Stimulated activated CD4-positive, alpha-beta T cell treated with anti-CD3 and anti-CD28 coated beads, Interleukin-2, amount 100 ng/mL, for 24 hours (primary cell): ENCODE measurements around the gene MED20.
"Not testable (repeated sequence)": the region's sequence is repeated elsewhere in the genome, so short reads cannot be mapped to it uniquely, and the experiment has no call there.

Experiments
- DNase-seq, 2 donors: peaks; one replicate each; pipeline ENCODE4 v3.0.0-alpha.2; 2020

Gene MED20, protein sequence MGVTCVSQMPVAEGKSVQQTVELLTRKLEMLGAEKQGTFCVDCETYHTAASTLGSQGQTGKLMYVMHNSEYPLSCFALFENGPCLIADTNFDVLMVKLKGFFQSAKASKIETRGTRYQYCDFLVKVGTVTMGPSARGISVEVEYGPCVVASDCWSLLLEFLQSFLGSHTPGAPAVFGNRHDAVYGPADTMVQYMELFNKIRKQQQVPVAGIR

DNA sequence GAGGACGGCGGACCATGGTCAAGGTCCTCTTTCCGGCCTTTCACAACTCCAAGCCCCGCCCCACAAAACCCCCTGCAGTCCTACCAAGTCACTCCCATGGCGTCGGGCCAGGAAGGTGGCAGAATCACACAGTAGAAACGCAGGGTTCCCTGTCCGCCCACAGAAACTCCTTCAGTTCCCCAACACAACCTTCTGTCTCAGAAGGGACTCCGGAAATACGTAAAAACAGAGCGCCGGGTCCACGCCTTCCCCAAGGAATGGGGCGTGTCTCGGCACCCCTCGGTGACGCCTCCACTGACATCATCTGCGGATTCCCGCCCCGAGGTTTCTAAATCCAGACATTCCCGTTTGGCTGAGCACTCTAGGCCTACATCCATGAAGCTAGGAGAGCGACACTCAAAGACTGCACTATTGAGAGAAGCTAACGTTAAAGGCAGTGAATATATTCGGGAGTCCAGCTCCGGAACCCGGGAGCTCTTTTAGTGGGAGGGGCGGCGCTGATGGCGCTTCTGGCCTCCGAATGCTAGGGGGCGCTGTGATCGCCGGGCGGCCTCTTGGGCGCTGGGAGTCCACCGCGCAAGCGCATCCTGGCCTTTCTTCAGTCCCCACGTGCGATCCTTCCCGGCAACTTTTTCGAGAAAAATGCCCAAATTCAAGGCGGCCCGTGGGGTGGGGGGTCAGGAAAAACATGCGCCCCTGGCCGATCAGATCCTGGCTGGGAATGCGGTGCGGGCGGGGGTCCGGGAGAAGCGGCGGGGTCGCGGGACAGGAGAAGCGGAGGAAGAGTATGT, at the start of gene MED20, which contains the start of gene BYSL:
Gene MED20 (minus strand): TSS at position 219 of the 791 bp plus-strand sequence. CDS start 121 bp downstream, at position 98.
Gene BYSL (plus strand): TSS at position 579 of the 791 bp plus-strand sequence. CDS start 64 bp downstream, at position 643.
- DNase-seq, result peak; percentile 96 to 97

DNA sequence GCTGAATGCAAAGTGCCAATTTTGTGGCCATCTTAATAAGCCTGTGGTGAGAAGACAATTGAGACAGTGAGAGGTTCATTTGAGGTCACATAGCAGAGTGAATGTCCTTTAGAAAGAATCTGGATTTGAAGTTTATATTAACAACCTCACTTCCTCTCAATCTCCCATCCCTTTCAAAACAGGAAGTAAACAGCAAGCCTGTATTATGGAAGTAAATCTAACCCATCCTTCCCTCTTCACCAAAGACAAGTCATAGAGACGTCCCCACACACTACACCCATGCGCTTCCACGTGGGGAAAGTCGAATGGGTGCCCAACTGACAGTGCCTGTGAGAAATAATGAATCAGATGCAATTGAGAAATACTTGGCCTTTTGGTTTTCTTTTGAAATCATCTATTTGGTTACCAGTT, 49.5 kb upstream of the MED20 start:
- peak; percentile 68 to 69 for DNase-seq

DNA sequence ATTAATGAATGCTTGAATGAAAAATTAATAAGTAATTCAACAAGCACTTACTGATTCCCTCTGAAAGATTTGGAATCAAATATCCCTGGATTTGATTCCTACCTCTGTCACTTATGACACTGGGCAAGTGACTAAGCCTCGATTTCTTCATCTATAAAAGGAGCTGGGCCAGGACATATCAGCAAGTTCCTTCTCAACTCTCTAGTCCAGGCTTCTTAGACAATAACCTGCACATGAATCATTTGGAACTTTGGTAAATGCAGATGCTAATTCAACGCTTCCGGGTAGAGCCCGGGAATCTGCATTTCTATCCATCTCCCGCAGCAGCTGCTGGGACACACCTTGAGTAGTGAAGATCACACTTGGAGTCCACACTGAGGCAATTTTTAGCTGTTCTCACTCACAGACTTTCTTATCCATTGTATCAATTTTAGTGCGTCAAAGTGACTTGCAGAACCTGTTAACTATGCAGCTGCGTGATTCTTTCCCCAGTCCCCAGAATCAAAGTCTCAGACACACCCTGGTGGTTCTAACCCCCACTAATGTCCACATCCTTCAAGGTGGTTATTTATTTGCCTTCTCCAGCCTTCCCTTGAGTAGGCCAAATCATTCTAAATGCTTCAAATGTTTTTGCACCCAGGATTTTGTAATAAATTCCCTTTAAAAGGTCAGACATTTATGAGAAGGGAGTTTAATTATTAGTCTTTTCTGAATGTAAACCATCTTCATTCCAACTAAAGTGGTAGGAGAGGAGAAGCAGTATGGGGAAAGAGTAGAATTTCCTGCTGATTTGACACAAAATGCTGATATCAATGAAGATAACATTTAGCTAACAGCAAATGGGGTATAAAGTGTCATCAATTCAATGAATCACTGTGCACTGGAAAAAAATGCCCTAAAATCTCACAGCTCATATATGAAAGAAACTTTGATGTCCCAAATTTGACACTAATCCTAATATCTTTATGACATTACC, 46.7 kb upstream of the MED20 start:
- no peak for DNase-seq

DNA sequence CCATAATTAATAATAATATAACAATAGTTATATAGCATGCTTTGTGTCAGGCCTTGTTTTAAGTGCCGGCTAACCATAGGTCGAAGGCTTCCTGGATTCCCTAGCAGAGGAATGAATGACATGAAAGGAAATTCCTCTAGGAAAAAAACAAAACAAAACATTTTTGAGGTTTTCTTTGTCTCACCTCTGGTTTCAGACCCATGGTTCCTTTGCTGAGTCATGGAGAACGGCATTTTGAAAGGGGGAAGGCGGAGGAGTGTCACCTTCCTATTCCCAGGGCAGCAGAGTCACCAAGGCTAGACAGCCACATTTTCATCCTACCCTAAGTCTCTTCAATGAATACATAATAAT, 46.0 kb upstream of the MED20 start:
- no peak for DNase-seq

DNA sequence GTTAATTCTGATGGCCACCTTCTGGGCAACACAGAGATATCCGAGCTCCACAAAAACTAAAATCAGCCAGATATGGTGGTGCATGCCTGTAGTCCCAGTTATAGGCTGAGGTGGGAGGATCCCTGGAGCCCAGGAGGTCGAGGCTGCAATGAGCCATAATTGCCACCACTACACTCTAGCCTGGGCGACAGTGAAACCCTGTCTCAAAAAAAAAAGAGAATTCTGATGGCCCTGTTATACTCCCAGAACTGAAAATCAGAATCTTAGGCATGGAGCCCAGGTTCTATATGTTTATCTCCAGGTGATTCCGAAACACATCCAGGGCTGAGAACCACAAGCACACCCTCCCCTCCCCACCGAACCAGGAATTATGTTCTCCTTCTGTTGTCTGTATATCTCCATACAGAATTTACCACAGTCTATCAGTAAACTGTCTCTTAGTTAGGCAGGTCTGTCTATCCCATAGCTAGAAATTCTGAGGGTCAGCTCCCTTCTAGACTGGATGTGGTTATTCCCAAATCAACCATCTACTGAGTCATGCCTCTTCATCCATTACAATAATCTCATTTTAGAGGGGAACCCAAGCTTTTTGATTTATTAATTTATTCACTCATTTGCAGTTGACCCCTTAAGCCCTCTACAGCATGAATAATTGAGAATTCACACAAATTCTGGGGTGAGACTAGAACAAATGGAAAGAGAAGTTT, 45.4 kb upstream of the MED20 start:
- no peak for DNase-seq

DNA sequence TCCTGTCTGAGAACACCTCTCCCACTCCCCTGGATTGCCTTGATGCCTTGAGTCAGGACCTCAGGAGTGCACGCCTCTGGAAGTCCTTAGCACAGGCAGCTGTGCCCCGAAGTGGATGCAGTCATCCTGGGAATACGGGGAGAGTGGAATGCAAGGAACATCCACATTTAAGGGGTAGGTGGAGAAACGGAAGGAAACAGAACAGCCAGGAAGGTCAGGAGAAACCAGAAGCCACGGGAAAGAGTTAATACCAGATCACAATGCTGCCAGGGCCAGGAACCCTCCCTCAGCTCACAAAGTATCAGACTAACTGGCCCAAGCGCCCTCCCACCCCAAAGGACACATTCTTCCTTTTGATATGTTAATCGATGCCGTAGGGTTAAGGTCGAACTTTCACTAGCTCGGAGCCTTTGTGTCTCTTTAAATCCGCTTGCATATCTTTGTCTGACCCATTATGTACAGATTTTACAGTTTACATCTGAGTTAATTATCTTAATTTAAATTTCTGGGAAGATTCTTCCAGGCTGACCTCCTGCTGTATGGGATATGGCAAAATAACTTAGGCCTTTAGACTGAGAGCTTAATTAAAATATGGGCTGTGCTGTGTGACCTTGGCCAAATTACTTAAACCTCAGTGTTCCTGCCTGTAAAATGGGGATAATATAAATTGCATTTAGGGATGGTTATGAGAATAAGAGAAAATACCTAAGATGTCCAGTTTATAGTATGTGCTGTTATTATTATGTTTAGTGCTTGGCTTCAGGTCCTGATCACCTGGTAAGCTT, 44.7 kb upstream of the MED20 start:
- no peak for DNase-seq

DNA sequence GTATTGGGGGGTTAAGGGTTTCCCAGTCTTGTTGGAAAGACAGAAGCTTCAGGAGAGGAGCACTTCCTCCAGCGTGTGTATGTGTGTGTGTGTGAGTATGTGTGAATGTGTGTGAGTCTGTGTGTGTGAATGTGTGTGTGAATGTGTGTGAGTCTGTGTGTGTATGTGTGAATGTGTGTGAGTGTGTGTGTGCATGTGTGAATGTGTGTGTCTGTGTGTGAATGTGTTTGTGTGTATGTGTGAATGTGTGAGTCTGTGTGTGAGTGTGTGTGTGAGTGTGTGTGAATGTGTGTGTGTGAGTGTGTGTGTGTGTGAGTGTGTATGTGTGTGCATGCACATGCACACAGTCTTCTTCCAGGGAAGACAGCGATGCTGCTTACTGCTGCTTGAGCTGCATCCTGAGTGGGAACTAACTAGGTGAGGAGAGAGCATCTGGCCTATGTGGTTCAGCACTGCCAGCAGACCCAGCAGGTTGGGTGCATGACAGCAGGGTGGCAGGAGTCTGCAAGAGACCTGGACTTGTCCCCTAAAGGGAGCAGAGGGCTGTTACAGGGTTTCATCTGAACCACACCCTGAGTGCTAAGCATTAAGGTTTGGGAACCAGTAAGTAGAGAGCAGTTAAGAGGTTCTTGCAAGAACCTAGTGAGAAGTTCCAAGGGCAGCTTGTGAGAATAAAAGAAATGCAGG, 43.4 kb upstream of the MED20 start:
- no peak for DNase-seq

DNA sequence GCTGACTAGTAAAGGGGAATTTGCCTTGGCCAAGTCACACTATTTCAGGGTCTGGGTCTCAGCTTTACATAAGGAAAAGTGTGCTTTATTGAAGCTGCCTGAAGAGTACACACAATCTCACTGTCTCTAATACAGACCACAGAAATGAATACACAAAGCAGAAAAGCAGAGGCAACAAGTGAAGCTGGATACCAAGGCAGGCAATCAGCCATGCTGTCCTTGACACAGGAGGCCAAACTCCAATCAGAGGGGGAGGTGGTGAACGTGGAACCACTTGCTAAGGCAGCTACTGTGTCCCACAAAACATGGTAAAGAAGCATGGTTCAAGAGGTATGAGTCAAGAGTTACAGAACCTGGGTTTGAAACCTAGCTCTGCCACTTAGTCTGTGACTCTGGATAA, 42.4 kb upstream of the MED20 start:
- no peak for DNase-seq

DNA sequence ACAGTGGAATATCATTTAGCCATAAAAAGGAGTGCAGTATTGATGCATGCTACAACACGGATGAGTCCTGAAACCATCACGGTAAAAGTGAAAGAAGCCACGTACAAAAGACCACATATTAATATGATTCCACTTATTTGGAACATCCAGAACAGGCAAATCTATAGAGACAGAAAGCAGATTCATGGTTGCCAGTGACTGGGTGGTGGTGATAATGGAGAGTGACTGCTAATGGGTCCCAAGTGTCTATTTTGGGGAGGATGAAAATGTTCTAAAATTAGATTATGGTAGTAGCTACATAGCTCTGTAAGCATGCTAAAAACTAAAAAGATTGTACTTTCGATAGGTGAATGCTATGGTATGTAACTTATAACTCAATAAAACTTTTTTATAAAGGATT, 39.1 kb upstream of the MED20 start:
- no peak for DNase-seq

DNA sequence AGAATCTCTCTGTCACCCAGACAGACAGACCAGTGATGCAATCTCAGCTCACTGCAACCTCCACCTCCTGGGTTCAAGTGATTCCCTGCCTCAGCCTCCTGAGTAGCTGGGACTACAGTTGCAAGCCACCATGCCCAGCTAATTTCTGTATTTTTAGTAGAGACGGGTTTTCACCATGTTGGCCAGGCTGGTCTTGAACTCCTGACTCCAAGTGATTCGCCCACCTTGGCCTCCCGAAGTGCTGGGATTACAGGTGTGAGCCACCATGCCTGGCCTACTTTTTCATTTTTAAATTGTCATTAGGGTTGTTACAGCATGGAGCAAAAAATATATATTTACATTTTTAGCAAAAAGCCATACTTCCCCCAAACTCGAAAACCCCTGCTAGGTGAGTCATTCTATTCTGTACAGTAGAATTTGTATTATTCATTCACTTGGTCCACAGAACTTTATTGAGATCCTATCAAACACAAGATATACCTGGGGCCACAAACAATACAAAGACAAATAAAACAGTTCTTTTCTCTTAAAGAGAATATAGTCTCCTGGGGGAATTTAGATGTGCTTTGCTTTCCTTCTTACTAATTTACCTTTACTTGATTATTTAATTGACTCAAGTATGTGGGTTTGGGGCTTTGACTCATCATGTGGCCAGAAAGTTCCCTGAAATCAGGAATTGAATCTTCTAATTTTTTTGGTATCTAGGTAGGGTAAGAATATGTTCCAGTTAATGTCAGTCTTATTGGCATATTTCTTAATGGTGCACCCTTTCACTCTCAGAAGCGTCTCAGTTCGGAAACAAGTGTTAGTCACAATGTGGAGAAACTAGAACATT, 37.3 kb upstream of the MED20 start:
- no peak for DNase-seq

DNA sequence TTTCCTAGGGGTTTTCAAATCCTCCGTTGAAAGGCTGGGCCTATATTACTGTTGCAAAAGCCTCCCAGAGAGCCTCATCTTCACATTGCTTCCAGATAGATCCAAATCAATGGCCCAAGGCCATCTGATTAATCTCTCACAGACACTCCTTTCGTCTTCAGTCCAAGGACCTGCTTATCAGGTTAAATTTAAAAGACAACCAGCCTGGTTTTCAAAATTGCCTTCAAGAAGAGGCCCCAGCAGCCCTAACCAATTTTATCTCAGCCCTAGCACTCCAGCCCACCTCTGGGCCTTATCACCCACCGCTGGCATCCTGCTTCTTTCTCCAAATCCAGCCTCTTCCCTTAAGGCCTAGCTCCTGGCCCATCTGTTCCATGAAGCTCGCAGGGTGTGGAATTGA, 36.2 kb upstream of the MED20 start:
- no peak for DNase-seq

DNA sequence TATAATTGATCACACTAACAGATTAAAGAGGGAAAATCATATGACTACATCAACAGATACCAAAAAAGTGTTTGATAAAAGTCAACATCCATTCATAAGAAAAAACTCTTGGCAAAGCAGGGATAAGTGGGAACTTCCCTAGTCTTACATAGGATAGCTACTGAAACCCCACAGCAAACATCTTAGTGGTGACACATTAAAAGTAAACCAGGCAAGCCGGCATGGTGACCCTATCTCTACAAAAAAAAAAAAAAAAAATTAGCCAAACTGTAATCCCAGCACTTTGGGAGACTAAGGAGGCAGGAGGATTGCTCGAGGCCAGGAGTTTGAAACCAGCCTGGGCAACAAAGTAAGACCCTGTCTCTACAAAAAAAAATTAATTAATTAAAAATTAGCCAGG, 34.5 kb upstream of the MED20 start:
- no peak for DNase-seq

DNA sequence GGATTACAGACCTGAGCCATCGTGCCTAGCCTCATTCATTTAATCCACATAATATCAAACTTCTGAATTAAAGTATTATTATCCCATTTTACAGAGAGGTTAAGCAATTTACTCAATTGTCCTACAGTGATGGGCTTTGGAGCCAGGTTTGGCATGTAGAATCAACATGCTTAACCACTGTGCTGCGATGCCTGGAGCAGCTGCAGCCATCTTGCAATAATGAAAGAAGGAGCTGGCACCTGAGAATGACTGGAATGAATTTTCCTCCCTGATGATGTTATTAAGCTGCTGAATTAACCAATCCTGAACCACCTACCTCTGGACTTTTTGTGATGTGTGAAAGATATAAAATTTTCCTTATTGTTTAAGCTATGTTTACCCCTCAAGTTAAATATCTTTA, 33.7 kb upstream of the MED20 start:
- DNase-seq, result no peak

DNA sequence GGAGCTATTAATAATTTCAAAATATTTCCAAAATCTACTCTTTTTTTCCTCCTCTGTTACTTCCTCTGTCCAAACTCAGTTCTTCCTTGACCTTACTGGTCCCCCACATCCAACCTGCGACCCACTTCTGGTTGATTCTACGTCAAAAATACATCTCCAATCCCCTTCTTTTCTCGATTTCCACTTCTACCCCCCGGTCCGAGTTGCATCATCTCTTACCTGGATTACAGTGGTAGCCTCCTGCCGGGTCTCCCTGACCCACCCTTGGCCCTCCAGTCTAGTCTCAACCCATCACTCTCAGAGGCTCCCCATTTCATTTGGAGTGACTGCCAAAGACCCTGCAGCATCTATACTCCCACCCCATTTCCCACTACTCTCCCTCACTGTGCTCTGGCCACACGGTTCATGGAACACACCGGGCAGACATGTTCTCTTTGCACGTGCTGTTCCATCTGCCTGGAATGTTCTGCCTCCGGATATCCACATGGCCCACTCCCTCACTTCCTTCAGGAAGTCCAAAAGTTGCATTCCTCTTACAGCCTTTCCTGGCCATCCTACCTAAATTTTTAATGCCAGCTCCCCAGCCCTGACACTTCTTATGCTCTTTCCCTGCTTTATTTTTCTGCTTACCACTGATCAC, 26.8 kb upstream of the MED20 start:
- no peak for DNase-seq

DNA sequence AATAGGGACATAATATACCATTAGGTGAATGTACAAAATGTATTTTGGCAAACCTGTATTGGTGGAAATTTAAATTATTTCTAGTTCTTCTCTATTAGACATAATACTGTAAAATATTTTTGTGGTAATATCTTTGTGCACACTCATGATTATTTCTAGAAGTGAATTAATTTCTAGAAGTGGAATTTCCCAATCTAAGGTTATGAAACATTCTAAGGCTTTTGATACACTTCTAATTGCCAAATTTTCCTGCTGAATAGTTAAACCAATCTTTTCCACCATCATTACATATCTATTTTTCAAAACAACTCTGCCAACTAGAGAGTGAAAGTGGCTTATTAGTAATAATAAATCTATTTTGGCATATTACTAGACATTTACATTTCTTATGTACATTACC, 22.5 kb upstream of the MED20 start:
- DNase-seq, result no peak

DNA sequence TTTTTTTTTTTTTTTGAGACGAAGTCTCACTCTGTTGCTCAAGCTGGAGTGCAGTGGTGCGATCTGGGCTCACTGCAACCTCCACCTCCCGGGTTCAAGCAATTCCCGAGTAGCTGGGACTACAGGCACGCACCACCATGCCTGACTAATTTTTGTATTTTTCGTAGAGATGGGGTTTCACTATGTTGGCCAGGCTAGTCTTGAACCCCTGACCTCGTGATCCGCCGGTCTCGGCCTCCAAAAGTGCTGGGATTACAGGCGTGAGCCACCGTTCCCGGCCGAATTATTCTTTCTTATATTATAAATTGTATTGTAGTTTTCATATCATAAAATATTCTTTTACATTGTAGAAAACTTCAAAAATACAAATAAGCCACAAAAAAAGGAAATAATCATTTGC, 21.9 kb upstream of the MED20 start:
- not testable (repeated sequence) for DNase-seq

DNA sequence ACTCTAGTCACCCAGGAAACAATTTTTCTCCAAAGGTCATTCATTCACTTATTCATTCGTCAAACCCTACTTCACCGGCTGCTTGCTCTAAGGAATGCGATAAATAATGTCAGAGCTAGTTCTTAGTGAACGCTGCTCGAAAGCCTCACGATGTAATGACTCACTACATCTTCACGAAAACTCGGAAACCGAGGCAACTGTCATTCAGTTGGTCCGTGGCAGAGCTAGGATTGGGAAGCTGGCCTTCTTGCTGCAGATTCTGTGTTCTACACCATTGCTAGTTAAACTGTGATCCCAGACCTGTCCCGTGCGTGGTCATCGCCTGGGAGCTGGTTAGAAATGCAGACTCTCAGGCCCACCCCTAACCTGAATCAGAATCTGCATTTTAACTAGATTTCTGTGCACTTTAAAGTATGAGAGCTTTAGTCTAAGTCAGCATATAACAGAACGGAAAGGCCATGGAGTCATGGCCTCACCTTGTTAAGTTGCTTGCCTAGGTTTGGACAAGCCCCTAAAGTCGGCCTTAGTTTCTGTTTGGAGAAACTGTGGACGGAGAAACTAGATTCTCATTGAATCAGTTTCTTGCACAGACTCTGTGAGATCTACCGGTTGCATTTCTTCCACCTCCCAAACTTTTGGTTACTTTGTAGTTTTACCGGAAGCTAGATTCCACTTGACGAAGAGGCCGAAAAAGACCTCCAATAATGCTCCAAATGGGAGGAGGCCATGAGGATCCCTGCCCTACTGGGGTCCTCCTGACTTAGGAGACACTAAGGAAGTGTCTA, 21.3 kb upstream of the MED20 start:
- DNase-seq, result peak in 1 of 2 donors; percentile 46

DNA sequence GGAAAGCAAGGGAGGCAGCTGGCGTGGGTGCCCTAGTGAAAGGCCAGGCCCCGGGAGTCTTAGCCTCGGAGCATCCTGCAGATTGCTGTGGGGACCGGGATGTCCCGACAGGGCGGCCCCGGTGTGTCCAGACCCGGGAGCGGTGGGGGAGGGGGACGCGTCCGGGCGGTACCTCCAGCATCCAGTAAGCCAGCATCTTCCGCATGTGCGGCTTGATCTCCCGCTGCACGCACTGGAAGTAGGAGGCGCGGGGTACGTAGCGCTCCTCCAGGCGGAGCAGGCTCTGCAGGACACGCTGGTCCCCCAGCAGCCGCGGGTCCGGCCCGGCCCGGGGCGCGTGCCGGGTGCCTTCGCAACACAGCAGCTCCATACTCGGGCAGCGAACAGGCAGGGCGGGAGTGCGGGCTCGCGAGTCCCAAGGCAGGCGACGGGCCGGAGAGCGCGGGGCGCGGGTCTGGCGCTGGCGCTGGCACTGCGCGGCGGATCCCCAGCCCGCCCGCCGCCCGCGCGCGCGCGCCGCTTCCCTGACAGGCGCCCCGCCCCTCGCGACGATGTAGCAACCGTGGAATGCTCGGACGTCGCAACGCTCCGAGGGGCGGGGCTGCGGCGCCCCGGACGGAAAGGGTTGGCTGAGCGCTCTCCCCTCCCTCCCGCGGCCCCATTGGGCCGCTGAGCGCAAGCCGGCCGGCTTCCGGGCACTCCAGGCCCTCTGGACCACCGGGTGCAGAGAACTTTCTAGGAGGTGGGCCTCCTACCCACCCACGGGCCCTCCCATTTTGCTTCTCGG, 20.5 kb upstream of the MED20 start, which contains the start of gene CCND3:
Gene CCND3 (minus strand): TSS at position 529 of the 787 bp plus-strand sequence. CDS start 159 bp downstream, at position 370.
- DNase-seq, result peak; percentile 92 to 97
